GM19467 (cell line): ENCODE data around the gene PRR33.
"Not testable (repeated sequence)": the region's sequence is repeated elsewhere in the genome, so short reads cannot be mapped to it uniquely, and the experiment has no call there.

Source experiments
- ATAC-seq: cut with Tn5 transposase; IDR thresholded peaks from one replicate; pipeline ENCODE4 v1.9.1; 2021; ENCODE audit warnings: mild to moderate bottlenecking, moderate library complexity; ENCODE audit not compliant: unreplicated experiment

Gene PRR33

GRCh38 chr11:1878137-1879031, 13.3 kb downstream of the PRR33 start:
- no peak for ATAC-seq

DNA sequence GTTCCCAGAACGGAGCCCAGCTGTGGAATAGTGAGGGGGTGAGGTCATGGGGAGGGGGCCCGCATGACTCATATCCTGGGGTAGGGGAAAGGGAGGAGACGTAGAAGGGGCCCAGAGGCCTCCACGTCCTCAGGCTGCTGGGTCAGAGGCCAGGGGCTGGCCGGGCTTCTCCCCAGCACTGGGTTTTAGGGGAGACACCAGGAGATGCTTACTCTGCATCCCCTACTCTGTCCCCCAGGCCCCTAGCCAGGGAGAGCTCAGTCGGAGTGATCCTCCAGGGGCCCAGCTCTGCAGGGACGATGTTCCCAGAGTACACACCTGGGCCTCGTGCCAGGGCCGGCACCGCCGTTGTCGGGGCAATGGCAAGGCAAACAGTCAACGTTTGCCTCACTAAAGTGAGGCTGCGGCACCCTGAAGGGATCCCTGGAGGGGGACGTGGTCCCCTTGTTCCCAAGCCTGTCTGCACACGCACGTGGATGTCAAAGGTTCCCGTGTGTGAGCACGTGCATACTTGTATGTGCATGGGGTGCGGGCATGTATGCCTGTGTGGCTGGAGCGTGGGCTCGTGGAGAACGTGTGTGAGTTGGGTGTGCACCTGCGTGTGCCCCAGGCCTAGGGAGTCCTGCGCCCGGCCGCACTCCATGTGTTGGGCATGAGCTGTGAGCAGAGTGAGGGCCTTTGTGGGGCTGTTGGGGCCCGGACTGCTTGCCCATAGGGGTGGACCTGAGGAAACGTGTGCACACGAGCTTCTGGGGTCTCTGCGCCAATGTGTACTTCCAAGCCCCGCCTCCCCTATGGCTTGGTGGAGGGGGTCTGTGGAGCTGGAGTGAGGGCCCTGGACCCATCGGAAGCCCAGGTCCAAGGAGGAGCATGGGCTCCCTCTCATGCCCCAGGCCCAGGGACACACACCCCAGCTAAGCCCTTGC, 14.2 kb downstream of the PRR33 start:
- ATAC-seq, result no peak

GRCh38 chr11:1876361-1877063, 15.2 kb downstream of the PRR33 start:
- no peak for ATAC-seq

- not testable (repeated sequence) for ATAC-seq
These were observed 15.8 kb downstream of the PRR33 start for GRCh38 chr11:1875851-1876301.

DNA sequence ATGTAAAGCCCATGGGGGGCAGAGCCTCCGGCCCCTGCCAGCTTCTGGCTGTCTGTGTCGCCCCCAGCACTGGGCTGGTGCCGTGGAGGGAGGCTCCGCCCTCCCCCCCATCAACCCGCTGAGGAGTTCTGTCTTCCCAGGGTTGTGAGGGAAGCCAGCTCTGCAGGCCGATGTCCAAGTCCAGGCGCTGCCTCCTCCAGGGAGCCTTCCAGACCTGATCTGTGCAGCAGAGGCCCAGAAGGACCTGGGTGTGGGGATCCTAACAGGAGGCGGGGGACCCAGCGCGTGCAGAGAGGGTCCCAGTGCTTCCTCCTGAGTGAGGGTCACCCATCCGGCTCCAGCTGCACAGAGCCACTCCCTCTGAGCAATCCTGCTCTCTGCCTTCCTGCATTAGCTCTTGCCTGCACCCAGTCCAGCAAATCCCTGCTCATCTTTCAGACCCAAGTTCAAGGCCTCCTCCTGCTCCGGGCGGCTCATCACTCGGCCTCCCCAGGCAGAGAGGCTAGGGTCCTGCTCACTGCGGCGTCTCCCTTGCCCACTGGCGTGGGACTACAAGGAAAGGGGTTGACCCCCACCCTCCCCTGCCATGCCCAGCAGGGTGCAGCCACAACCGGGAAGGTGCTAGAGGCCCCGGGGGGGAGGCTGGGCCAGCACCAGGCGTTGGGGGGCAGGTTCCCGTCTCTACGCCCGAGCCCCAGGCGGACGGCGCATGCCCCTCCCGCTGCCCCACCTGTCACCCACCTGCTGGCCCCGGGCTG, 16.4 kb downstream of the PRR33 start:
- no peak for ATAC-seq

GRCh38 chr11:1874441-1875092, 17.1 kb downstream of the PRR33 start:
- not testable (repeated sequence) for ATAC-seq

GRCh38 chr11:1873813-1874150, 17.9 kb downstream of the PRR33 start:
- not testable (repeated sequence) for ATAC-seq

- no peak for ATAC-seq
These were observed 18.5 kb downstream of the PRR33 start for GRCh38 chr11:1873048-1873812.

GRCh38 chr11:1872267-1872985, 19.3 kb downstream of the PRR33 start:
- no peak for ATAC-seq

DNA sequence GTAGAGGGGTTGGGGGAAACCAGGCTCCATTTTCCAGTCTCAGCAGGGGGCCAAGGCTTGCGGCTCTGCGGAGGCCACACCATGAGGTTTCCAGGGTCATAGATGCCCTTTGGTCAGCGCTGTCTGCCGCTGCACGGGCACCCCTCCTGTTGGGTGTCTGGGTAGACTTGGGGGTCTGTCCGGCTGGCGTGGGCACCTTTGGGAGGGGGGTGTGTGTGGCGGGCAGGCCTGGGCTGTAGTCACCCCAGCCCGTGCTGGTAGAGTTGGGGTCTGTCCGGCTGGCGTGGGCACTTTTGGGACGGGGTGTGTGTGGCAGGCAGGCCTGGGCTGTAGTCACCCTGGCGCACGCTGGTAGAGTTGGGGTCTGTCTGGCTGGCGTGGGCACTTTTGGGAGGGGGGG, 20.2 kb downstream of the PRR33 start:
- no peak for ATAC-seq

GRCh38 chr11:1870721-1871466, 20.8 kb downstream of the PRR33 start:
- no peak for ATAC-seq

DNA sequence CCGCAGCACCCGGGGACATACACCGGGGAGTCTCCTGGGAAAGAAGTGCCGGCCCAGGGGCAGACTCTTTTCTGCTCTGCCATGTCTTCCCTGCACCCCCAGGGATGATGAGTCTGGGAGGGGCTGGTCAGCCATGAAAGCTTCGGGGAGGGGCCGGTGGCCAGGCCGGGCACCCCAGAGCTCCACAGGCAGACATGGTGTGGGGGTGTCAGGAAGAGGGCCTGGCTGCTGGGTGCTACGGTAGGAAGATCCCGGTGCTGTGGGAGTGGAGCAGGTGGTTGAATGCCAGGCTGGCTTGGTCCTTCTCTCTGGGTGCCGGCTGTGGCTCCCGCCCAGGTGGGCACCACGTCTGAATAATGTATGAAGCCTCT, 21.4 kb downstream of the PRR33 start:
- ATAC-seq, result no peak

GRCh38 chr11:1869427-1870325, 22.0 kb downstream of the PRR33 start:
- no peak for ATAC-seq

GRCh38 chr11:1868636-1869291, 22.9 kb downstream of the PRR33 start:
- no peak for ATAC-seq

DNA sequence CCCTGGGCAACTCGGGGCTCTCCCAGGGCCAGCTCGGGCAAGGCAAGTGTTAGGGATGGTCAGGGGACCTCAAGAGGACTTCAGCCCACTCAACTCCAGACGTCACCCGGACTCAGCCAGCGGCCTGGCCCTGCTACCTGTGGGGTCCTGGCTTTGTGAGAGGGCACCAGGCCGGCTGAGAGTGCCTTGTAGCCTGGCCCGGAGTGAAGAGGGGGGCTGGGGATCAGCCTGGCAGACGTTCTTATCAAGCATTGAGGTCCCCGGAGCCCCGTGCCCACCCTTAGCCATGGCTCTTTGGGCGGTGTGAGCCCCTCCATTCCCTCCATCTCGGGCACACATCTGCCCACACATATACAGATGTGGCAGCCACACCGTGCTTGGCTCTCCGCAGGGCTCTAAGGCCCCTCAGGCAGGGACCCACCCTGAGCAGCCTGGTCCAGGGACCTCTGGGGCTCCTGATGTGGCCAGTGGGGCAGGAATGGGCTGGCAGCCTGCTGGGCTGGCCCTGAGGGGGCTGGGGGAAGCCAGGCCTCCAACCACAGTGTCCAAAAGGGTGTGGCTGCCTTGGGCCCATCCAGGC, 23.5 kb downstream of the PRR33 start:
- ATAC-seq, result no peak

DNA sequence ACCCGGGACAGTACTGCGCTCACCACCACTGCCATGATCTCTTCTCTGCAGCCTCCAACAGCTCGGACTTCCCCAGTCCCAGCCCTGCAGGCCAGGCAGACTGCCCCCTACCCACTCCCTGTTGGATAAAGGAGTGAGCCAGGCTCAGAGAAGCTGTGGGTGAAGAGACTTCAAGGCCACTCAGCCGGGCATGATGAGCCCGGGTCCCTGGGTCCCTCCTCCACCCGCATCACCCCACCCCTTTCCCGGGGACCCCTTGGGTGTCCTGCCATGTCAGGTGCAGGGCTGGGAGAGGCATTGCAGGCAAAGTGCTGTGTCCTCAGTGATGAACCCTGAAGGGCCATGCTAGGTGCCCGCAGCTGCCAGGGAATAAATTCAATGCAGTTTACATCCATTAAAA, 24.3 kb downstream of the PRR33 start:
- ATAC-seq, result no peak
